Chondrocyte (in vitro differentiated cells): Measurements from ENCODE around the gene KCNAB2. TPM values are rescaled to one million over a fixed set of nuclear protein-coding genes. Genes with fewer than 3 reads are reported as not detected.
A peak's percentile ranks its signal among the peaks of the same experiment; 100 is the strongest.
"Not testable (repeated sequence)": the region's sequence is repeated elsewhere in the genome, so short reads cannot be mapped to it uniquely, and the experiment has no call there.

Experiments
- DNase-seq: peaks from one replicate; pipeline ENCODE4 v3.0.0; 2021; ENCODE audit warnings: mixed read lengths, low spot score
- H3K27ac Mint-ChIP-seq: one replicate; pipeline ENCODE4 v1.8.0; 2021; ENCODE audit warnings: mild to moderate bottlenecking, moderate library complexity, mixed read lengths; ENCODE audit not compliant: unreplicated experiment
- H3K27me3 Mint-ChIP-seq: 2 replicates; pipeline ENCODE4 v1.8.0; 2021; ENCODE audit warnings: low read depth, mixed read lengths
- H3K36me3 Mint-ChIP-seq: 2 replicates; pipeline ENCODE4 v1.8.0; 2021; ENCODE audit warnings: low read depth, mixed read lengths
- H3K4me1 Mint-ChIP-seq: 2 replicates; pipeline ENCODE4 v1.8.0; 2021; ENCODE audit warnings: low read depth, mild to moderate bottlenecking, mixed read lengths
- H3K4me3 Mint-ChIP-seq: one replicate; pipeline ENCODE4 v1.8.0; 2021; ENCODE audit warnings: mild to moderate bottlenecking, moderate library complexity, mixed read lengths; ENCODE audit not compliant: unreplicated experiment
- H3K9me3 Mint-ChIP-seq: 2 replicates; pipeline ENCODE4 v1.8.0; 2021; ENCODE audit warnings: low read depth, mixed read lengths
- total RNA-seq: library from RNA; stranded (reverse); gene quantifications from 3 replicates; pipeline ENCODE4 v1.2.1, GENCODE V29; 2021
- TF ChIP-seq, protein P1 (sequence below): fragments of 200-600 bp; sonication (generic); IDR thresholded peaks from 2 replicates; pipeline ENCODE4 v1.5.0; 2021; ENCODE audit warnings: antibody characterized with exemption, mild to moderate bottlenecking, moderate library complexity

The KCNAB2 gene
- total RNA-seq, 1 donor from 2014 or later = 5.2 TPM

GRCh38 chr1:6057170-6057845 is 11.6 kb downstream of the KCNAB2 start:
- Mint-ChIP-seq H3K27me3 (peaks cover 25% of the 10 kb centered on the region), H3K36me3 (no peaks in the 10 kb centered on the region), H3K27ac (no peak overlapping the region), H3K9me3 (no peaks in the 10 kb centered on the region), H3K4me3 (no peak overlapping the region), H3K4me1 (peaks cover 7% of the 10 kb centered on the region)
- TF ChIP-seq, protein P1, sequence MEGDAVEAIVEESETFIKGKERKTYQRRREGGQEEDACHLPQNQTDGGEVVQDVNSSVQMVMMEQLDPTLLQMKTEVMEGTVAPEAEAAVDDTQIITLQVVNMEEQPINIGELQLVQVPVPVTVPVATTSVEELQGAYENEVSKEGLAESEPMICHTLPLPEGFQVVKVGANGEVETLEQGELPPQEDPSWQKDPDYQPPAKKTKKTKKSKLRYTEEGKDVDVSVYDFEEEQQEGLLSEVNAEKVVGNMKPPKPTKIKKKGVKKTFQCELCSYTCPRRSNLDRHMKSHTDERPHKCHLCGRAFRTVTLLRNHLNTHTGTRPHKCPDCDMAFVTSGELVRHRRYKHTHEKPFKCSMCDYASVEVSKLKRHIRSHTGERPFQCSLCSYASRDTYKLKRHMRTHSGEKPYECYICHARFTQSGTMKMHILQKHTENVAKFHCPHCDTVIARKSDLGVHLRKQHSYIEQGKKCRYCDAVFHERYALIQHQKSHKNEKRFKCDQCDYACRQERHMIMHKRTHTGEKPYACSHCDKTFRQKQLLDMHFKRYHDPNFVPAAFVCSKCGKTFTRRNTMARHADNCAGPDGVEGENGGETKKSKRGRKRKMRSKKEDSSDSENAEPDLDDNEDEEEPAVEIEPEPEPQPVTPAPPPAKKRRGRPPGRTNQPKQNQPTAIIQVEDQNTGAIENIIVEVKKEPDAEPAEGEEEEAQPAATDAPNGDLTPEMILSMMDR = no peak
- no peak for DNase-seq

GRCh38 chr1:6059866-6060265 is 14.2 kb downstream of the KCNAB2 start:
- no peak overlapping the region for H3K27ac Mint-ChIP-seq
- no peak for DNase-seq
- no peaks in the 10 kb centered on the region for H3K36me3 Mint-ChIP-seq
- no peaks in the 10 kb centered on the region for H3K9me3 Mint-ChIP-seq
- peaks cover 27% of the 10 kb centered on the region for H3K27me3 Mint-ChIP-seq
- TF ChIP-seq, protein P1 = no peak
- H3K4me1 Mint-ChIP-seq = no peaks in the 10 kb centered on the region
- no peak overlapping the region for H3K4me3 Mint-ChIP-seq

DNA sequence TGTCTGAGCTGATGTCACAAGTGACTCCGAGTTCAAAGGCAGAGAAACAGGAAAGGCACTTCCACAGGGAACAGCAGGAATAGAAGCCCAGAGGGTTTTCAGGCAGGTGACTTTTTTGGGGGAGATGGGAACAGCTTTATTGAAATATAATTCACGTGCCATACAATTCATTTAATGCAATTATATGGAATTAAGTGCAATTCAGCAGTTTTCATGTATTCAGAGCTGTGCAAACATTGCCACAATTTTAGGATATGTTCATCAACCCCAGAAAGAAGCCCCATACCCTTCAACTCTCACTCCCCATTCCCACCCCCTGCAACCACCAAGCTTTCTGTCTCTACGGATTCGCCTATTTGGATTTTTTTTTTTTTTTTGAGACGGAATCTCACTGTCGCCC is 17.0 kb downstream of the KCNAB2 start:
- Mint-ChIP-seq H3K36me3 (no peaks in the 10 kb centered on the region), H3K4me3 (no peak overlapping the region), H3K27ac (no peak overlapping the region), H3K9me3 (no peaks in the 10 kb centered on the region), H3K4me1 (no peaks in the 10 kb centered on the region), H3K27me3 (peaks cover 25% of the 10 kb centered on the region)
- no peak for DNase-seq
- TF ChIP-seq, protein P1 = no peak

DNA sequence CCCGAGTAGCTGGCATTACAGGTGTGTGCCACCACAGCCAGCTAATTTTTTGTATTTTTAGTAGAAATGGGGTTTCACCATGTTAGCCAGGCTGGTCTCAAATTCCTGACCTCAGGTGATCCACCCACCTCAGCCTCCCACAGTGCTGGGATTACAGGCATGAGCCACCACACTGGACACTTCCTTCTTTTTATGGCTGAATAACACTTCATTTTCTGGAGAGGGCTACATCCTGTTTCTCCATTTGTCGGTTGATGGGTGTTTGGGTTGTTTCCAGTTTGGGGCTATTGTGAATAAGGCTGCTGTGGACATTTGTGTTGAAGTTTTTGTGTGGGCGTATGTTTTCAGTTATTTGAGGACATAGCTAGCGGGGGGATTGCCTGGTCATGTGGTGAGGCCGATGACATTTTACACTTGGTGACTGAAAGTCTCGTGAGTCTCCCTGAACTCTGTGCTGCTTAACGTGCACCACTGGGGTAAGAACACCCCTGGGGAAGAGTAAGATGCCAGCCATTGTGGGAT is 17.9 kb downstream of the KCNAB2 start:
- H3K9me3 Mint-ChIP-seq, H3K27ac Mint-ChIP-seq, H3K4me1 Mint-ChIP-seq, H3K4me3 Mint-ChIP-seq, H3K36me3 Mint-ChIP-seq, DNase-seq: not testable (repeated sequence)
- H3K27me3 Mint-ChIP-seq = peaks cover 20% of the 10 kb centered on the region

GRCh38 chr1:6065093-6065858 is 19.6 kb downstream of the KCNAB2 start:
- Mint-ChIP-seq H3K27me3 (peaks cover 23% of the 10 kb centered on the region), H3K36me3 (no peaks in the 10 kb centered on the region)

More at GRCh38 chr1:6065093-6065858, 19.6 kb downstream of the KCNAB2 start:
- peak; percentile 79 for DNase-seq
- TF ChIP-seq, protein P1 = no peak
- H3K9me3 Mint-ChIP-seq = no peaks in the 10 kb centered on the region
- no peak overlapping the region for H3K27ac Mint-ChIP-seq
- no peaks in the 10 kb centered on the region for H3K4me1 Mint-ChIP-seq
- H3K4me3 Mint-ChIP-seq = no peak overlapping the region
